Right ventricle myocardium inferior (tissue), 1 donor: ENCODE data around the gene TMEM156. TPM values are rescaled to one million over a fixed set of nuclear protein-coding genes. Genes with fewer than 3 reads are reported as not detected.
A peak's percentile ranks its signal among the peaks of the same experiment; 100 is the strongest.
"Not testable (repeated sequence)": the region's sequence is repeated elsewhere in the genome, so short reads cannot be mapped to it uniquely, and the experiment has no call there.

Experiments
- ATAC-seq: fragments of 200-7000 bp; cut with Tn5 transposase; one replicate; pipeline ENCODE4 v1.9.1; 2020; ENCODE audit warnings: mild to moderate bottlenecking, moderate library complexity
- DNase-seq: peaks from one replicate; pipeline ENCODE4 v3.0.0; 2021; ENCODE audit errors: missing footprints
- intact Hi-C: fragments of 100-400 bp; cut with DNase I; formaldehyde crosslinking; loops from one replicate; pipeline ENCODE4 v1.11.0; 2022
- total RNA-seq: library from RNA; stranded (reverse); fragmentation: NEBNext Ultra II Directional; extraction: Animal tissue kit (Norgen Biotek cat#: 25700); gene quantifications from one replicate; pipeline ENCODE4 v1.2.1, GENCODE V29; 2021
- donor health status: DM: no; HTN: yes; CAD: no; lungs with severe emphysema.

TMEM156 gene
- total RNA-seq, 1 donor from 2014 or later: not detected

GRCh38 chr4:38946919-38947318 is 85.3 kb downstream of the TMEM156 start:
- ATAC-seq (no peak), DNase-seq (no peak)
- intact Hi-C loops: no loop called here

- intact Hi-C loops: no loop called here
- ATAC-seq: no peak
- DNase-seq: no peak
These were observed 87.8 kb downstream of the TMEM156 start for GRCh38 chr4:38944440-38944839.

GRCh38 chr4:38943343-38943742 is 88.9 kb downstream of the TMEM156 start:
- intact Hi-C loops: no loop called here
- ATAC-seq (peak; percentile 84), DNase-seq (peak; percentile 76)

- intact Hi-C loops: loop anchor here (2.0 kb wide), 1 partner anchor 107 kb away; no protein-coding TSS in a partner anchor
- ATAC-seq, DNase-seq: not testable (repeated sequence)
These were observed 90.3 kb downstream of the TMEM156 start for GRCh38 chr4:38941906-38942305.

GRCh38 chr4:38940476-38940875 is 91.7 kb downstream of the TMEM156 start:
- no peak for ATAC-seq
- DNase-seq: no peak
- intact Hi-C loops: loop anchor here (2.0 kb wide), 1 partner anchor 108 kb away; no protein-coding TSS in a partner anchor

GRCh38 chr4:38939165-38939564 is 93.0 kb downstream of the TMEM156 start:
- no peak for ATAC-seq
- intact Hi-C loops: no loop called here
- no peak for DNase-seq

GRCh38 chr4:38935391-38936073 is 96.7 kb downstream of the TMEM156 start:
- ATAC-seq: no peak
- no peak for DNase-seq
- intact Hi-C loops: no loop called here

GRCh38 chr4:38931125-38931524 is 101.1 kb downstream of the TMEM156 start:
- ATAC-seq (no peak), DNase-seq (no peak)
- intact Hi-C loops: no loop called here

GRCh38 chr4:38930707-38931106 is 101.5 kb downstream of the TMEM156 start:
- DNase-seq (no peak), ATAC-seq (no peak)
- intact Hi-C loops: no loop called here

GRCh38 chr4:38930204-38930603 is 102.0 kb downstream of the TMEM156 start:
- DNase-seq (no peak), ATAC-seq (no peak)
- intact Hi-C loops: no loop called here

GRCh38 chr4:38928974-38929373 is 103.2 kb downstream of the TMEM156 start:
- ATAC-seq (no peak), DNase-seq (no peak)
- intact Hi-C loops: no loop called here

GRCh38 chr4:38928568-38928967 is 103.6 kb downstream of the TMEM156 start:
- ATAC-seq: no peak
- DNase-seq: no peak
- intact Hi-C loops: no loop called here

GRCh38 chr4:38926896-38927295 is 105.3 kb downstream of the TMEM156 start:
- intact Hi-C loops: no loop called here
- DNase-seq: no peak

GRCh38 chr4:38925492-38926413 is 106.5 kb downstream of the TMEM156 start:
- DNase-seq (no peak), ATAC-seq (no peak)
- intact Hi-C loops: no loop called here

More at GRCh38 chr4:38926896-38927295, 105.3 kb downstream of the TMEM156 start:
- ATAC-seq: no peak

GRCh38 chr4:38924353-38924752 is 107.9 kb downstream of the TMEM156 start:
- intact Hi-C loops: no loop called here
- ATAC-seq (no peak), DNase-seq (no peak)

- intact Hi-C loops: no loop called here
- DNase-seq (no peak), ATAC-seq (no peak)
These were observed 108.5 kb downstream of the TMEM156 start for GRCh38 chr4:38923746-38924145.

- intact Hi-C loops: no loop called here
- ATAC-seq: no peak
- no peak for DNase-seq
These were observed 111.1 kb downstream of the TMEM156 start for GRCh38 chr4:38921151-38921550.

- ATAC-seq (no peak), DNase-seq (no peak)
- intact Hi-C loops: no loop called here
These were observed 111.5 kb downstream of the TMEM156 start for GRCh38 chr4:38920677-38921076.

- intact Hi-C loops: no loop called here
- ATAC-seq (no peak), DNase-seq (no peak)
These were observed 112.0 kb downstream of the TMEM156 start for GRCh38 chr4:38920186-38920585.

- DNase-seq (no peak), ATAC-seq (no peak)
- intact Hi-C loops: no loop called here
These were observed 112.7 kb downstream of the TMEM156 start for GRCh38 chr4:38919494-38919893.
